GM20000 (cell line): ENCODE data around the gene ZBP1.

Experiments
- DNase-seq: peaks from one replicate; pipeline ENCODE4 v3.0.0; 2012; ENCODE audit warnings: low spot score
- CTCF ChIP-seq: IDR thresholded peaks from 2 replicates; pipeline ENCODE4 v1.5.1; 2012; ENCODE audit warnings: mild to moderate bottlenecking, control low read depth; ENCODE audit errors: extremely low read depth, missing control alignments

The ZBP1 gene

GRCh38 chr20:57593134-57593886 is 26.9 kb downstream of the ZBP1 start:
- TF ChIP-seq CTCF = no peak
- DNase-seq = no peak

GRCh38 chr20:57592263-57593092 is 27.7 kb downstream of the ZBP1 start:
- TF ChIP-seq CTCF = no peak
- DNase-seq = no peak

GRCh38 chr20:57591289-57592229 is 28.7 kb downstream of the ZBP1 start:
- DNase-seq = no peak
- no peak for TF ChIP-seq CTCF

- no peak for TF ChIP-seq CTCF
- DNase-seq = no peak
Observed at GRCh38 chr20:57590485-57591288, 29.5 kb downstream of the ZBP1 start.

- no peak for DNase-seq
- TF ChIP-seq CTCF = no peak
Observed at GRCh38 chr20:57589728-57590484, 30.3 kb downstream of the ZBP1 start.

- TF ChIP-seq CTCF = no peak
- no peak for DNase-seq
Observed at GRCh38 chr20:57589123-57589727, 31.0 kb downstream of the ZBP1 start.
